HG03135 (cell line): ENCODE measurements around the gene PDP2.

Experiments
- ATAC-seq: cut with Tn5 transposase; IDR thresholded peaks from one replicate; pipeline ENCODE4 v1.9.1; 2021; ENCODE audit warnings: mild to moderate bottlenecking, moderate library complexity; ENCODE audit not compliant: unreplicated experiment

Gene PDP2

GRCh38 chr16:66918355-66918754 is 38.0 kb downstream of the PDP2 start:
- no peak for ATAC-seq

- ATAC-seq: no peak
These were observed 38.7 kb downstream of the PDP2 start, which contains the start of gene CDH16 for GRCh38 chr16:66918803-66919568. Gene CDH16 (minus strand): TSS chr16:66918885. CDS start chr16:66918065, 820 bp downstream.

GRCh38 chr16:66919569-66920298 is 39.4 kb downstream of the PDP2 start:
- no peak for ATAC-seq

DNA sequence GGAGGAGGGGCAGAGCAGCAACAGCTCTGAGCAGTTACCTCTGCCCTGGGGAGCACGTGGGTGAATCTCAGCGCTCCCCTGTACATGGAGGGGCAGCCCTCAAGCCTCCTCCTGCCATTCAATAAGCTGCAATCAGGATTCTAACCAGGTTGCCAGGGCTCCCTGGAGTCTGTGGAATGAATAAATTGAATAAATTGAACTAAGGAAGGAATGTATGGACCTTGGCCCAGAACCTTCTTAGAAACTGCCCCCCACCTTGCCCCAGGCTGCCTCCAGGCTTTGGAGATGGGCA is 39.9 kb downstream of the PDP2 start:
- ATAC-seq: no peak

- ATAC-seq: no peak
These were observed 40.8 kb downstream of the PDP2 start for GRCh38 chr16:66920924-66921680.

DNA sequence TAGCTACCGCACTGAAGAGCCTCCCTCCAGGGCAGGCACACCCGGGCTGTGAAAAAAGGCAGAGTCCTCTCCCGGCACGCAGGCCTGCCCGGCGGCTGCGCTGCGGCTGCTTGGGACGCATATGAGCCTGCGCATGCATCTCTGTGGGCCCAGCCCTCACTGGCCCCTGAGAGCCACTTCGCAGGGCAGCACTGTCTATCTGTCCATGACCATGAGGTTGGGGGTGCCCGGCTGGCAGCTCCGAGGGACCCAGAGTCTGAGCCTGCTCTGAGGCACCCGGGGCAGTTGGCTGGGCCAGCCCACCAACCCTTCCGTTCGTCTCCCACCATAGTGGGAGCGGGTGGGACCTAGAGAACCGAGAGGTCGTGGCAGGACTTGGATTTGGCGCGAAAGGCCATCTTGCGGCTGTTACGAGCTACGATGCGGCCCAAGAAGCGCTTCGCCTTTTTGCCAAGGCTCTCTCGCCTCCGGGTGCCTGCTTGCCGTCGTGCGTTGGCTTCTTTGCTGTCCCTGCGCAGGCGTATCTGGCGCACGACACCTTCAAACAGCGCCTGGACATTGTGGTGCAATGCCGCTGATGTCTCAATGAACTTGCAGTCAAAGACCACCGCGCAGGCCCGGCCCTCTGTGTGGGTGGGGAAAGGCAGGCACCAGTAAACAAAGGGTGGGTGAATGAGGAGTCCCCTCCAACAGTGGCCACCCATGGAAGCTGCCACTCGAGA is 41.6 kb downstream of the PDP2 start:
- no peak for ATAC-seq

DNA sequence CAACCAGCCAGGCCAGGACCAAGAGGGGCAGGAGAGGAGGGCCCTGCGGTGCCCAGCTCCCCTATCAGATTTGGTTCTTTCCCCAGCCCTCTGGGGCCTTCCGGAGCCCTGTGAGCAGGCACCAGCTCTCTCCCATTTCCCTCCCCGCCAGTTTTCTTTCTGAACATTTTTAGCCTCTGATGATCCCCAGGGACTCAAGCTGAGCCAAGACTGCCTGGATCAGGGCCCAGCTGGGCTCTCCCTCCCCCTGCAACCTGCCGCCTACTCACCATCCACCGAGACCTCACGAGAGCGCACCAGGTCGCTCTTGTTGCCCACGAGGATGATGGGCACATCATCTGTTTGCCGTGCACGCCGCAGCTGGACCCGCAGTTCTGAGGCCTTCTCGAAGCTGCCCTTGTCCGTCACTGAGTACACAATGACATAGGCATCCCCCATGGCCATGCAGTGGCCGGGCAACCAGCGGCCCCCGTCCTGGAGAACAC is 43.0 kb downstream of the PDP2 start:
- ATAC-seq: no peak

DNA sequence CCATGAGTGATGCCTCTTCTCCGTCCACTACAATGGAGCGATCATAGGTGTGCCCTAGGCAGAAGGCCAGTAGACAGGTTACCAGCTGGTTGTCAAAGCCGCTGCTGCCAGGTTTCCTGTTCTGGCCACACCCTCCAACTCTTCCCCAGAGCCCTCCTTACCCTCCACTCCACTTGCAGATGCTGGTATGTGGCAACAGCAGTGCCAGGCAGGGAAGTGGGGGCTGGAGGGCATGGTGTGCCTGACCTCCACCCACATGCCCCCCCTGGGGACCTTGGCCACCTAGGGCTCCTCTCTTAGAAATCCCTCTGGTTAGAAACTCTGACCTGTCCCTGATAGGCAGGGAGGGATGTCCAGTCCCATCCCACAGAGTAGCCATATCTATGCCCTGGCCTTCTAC is 43.6 kb downstream of the PDP2 start:
- ATAC-seq: no peak

DNA sequence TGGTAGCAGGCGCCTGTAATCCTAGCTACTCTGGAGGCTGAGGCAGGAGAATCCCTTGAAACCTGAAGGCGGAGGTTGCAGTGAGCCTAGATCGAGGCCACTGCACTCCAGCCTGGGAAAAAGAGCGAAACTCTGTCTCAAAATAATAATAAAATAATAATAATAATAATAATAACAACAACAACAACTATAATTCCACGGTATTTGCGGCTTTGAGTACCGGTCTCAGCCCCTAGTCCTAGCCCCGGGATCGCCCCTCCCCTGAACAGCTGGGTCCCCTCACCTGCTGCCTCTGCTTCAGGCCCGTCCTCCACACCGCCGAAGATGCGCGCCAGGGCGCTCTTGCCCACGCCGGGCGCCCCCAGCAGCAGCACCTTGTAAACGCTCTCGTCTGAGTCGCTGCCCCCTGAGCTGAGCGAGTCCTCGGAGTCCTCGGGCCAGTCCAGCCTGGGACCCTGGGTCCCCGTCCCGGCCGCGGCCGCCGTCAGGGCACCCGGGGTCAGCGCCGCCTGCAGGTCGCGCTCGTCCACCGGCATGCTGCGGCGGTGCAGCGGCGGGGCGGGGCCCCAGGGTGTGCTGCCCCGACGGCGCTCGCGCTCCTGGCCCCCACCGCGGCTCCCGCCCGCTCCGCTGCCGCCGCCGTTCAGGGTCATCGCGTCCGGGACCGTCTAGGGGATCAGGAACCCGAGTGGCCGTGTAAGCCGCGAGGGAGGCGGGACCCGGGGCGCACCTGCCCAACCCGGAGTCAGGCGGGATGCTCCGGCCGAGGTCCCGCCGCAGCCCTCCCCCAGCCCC is 44.4 kb downstream of the PDP2 start:
- no peak for ATAC-seq

- ATAC-seq: no peak
These were observed 45.1 kb downstream of the PDP2 start, which contains the start of gene RRAD for GRCh38 chr16:66925322-66925840. Gene RRAD (minus strand): TSS chr16:66925535. CDS start chr16:66925179, 356 bp downstream.

- no peak for ATAC-seq
These were observed 46.0 kb downstream of the PDP2 start for GRCh38 chr16:66926171-66926947.

- ATAC-seq: no peak
These were observed 46.7 kb downstream of the PDP2 start for GRCh38 chr16:66926961-66927436.

GRCh38 chr16:66927918-66928649 is 47.8 kb downstream of the PDP2 start:
- ATAC-seq: no peak

DNA sequence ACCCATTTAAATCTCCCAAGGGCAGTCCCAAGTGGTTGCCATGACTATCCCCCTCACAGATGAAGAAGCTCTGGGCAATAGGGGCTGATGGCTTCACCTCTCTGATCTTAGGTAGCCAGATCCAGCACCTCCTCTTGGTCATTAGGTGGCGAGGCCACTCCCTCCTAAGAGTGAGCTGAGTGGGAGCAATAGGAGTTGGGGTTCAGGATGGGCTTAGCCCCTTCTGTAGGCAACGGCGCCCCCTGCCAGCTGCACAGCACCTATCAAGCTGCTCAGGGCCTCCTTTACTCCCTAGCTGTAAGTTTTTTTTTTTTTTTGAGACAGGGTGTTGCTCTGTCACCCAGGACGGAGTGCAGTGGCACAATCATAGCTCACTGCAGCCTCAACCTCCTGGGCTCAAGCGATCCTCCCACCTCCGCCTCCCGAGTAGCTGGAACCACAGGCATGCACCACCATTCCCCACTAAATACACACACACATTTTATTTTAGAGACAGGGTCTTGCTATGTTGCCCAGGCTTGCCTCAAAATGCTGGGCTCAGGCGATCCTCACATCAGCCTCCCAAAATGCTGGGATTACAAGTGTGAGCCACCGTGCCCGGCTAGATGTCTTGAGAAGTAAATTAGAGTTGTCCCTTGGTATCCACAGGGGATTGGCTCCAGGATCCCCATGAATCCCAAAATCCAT is 48.5 kb downstream of the PDP2 start:
- no peak for ATAC-seq

GRCh38 chr16:66930189-66930588 is 49.9 kb downstream of the PDP2 start:
- no peak for ATAC-seq

- no peak for ATAC-seq
These were observed 51.4 kb downstream of the PDP2 start for GRCh38 chr16:66931665-66932064.

DNA sequence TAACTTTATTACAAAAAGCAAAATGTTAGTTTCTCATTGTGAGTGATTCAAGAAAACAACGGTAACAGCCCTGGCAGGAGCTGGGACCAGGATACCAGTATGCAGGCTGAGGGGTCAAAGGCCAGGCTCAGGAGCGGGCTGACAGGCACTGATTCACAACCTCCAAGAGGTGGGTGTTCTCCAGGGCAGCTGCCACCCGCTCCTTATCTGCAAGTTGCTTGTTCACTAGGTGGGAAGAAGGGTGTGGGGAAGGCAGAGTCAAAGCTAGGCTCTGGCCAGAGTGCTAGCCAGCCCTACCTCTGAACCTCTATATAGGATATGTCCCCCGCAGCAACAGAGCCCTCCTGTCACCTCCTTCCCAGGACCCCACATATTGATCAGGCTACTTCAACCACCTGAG is 51.8 kb downstream of the PDP2 start:
- ATAC-seq: no peak

GRCh38 chr16:66933776-66934137 is 53.4 kb downstream of the PDP2 start:
- peak; percentile 14 for ATAC-seq
